Mammary epithelial cell (primary cell): Measurements from ENCODE around the gene HS3ST4.

Experiments used
- EZH2 ChIP-seq: IDR thresholded peaks from 2 replicates; pipeline ENCODE4 v1.6.1; 2012; ENCODE audit warnings: low read length, inconsistent platforms, borderline replicate concordance
- TF ChIP-seq, protein P1 (sequence below), 2 donors: IDR thresholded peaks in 1 of 2; conservative IDR thresholded peaks in 1 of 2; 2 replicates each; pipeline ENCODE4 v1.5.1; 2011 to 2012; ENCODE audit warnings: inconsistent platforms in 2 of 2, low read length in 2 of 2, mild to moderate bottlenecking in 2 of 2, control low read depth in 1 of 2, low read depth in 1 of 2; ENCODE audit not compliant: insufficient read depth in 1 of 2; ENCODE audit errors: extremely low read depth in 1 of 2

DNA sequence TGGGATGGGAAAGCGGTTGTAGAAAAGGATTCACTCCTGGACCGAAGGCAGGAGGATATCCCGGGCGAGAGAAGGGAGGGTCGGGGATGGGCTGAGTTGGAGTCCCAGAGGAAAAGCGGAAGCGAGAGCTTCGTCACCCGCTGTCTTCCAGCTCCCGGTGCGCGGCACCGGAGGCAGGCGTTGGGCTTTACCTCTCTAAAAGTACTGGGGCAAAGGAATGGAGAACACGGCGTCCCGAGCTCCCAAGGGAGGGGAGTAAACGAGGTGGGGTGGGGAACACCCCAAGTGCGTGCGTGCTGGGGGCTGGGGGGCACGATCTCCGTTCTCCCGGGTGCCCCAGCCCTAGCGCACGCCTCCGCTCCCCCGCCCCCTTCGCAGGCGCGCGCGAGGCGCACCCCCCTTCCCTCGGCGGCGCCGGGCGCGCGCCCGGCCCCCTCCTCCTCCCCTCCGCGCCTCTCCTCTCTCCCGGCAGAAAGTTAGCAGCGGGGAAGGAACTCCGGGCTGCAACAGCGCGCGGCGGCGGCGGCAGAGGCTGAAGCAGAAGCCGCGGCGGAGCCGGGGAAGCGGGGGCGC, at the start of gene HS3ST4:
- TF ChIP-seq, protein P1, sequence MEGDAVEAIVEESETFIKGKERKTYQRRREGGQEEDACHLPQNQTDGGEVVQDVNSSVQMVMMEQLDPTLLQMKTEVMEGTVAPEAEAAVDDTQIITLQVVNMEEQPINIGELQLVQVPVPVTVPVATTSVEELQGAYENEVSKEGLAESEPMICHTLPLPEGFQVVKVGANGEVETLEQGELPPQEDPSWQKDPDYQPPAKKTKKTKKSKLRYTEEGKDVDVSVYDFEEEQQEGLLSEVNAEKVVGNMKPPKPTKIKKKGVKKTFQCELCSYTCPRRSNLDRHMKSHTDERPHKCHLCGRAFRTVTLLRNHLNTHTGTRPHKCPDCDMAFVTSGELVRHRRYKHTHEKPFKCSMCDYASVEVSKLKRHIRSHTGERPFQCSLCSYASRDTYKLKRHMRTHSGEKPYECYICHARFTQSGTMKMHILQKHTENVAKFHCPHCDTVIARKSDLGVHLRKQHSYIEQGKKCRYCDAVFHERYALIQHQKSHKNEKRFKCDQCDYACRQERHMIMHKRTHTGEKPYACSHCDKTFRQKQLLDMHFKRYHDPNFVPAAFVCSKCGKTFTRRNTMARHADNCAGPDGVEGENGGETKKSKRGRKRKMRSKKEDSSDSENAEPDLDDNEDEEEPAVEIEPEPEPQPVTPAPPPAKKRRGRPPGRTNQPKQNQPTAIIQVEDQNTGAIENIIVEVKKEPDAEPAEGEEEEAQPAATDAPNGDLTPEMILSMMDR (conservative IDR thresholded peaks at IDR 0.05 in 1 of 2, IDR thresholded peaks at IDR 0.05 in 1 of 2; ENCODE audit: extremely low read depth in 1 of 2, insufficient read depth in 1 of 2, low read depth in 1 of 2, low read length in 2 of 2): no peak
- no peak for TF ChIP-seq EZH2
